WI38 (cell line): Measurements from ENCODE around the gene RTP5.
"Not testable (repeated sequence)": the region's sequence is repeated elsewhere in the genome, so short reads cannot be mapped to it uniquely, and the experiment has no call there.

Experiments used
- H3K4me3 ChIP-seq: 2 replicates; pipeline ENCODE4 v1.5.1; 2011; ENCODE audit warnings: low read depth, mild to moderate bottlenecking, control low read depth, low read length
- TF ChIP-seq, protein P1 (sequence below): IDR thresholded peaks from 2 replicates; pipeline ENCODE4 v1.5.1; 2012; ENCODE audit warnings: low read depth, mild to moderate bottlenecking, control low read depth, low read length

The RTP5 gene

DNA sequence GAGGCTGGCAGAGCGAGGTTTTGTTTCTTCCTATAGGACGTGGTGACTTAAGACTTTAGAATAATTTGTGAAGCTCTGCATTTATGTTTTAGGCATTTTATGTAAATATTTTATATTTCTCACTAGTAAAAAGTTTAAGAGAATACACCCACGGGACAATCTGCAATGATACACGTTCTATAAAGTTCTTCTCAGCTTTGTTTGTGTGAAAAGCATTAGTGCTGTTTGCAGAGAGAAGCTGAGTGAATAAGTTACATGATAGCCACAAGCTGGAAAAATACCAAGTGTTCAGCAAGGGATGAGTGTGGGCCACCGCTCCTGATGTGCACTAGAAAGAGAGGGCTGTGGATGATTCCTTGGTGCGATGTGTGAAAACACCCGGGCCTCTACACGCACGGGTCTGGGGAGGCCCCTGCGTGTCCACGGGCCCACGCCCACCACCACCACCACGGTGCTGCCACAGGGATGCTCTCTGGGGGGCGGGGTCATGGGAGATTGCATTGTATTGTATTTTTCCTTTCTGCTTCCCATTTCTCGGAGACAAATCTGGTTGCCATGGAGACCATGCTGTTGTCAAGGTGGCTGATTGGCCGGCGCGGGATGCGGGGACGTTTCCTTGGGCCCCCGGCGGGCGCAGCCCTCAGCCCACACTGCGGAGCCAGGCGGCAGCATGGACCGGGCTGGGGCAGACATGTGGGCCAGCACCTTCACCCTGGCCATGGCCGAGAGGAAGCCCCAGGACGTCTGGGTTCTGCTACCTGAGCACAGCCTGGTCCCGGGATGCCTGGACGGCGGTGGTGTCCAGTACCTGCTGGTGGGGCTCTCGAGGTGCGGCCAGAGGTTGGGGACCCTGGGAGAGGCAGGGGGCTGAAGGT lies at the start of gene RTP5:
RTP5 (plus strand) TSS at position 643 of the 875 bp plus-strand sequence; CDS start at position 671, 28 bp downstream.
- TF ChIP-seq, protein P1, sequence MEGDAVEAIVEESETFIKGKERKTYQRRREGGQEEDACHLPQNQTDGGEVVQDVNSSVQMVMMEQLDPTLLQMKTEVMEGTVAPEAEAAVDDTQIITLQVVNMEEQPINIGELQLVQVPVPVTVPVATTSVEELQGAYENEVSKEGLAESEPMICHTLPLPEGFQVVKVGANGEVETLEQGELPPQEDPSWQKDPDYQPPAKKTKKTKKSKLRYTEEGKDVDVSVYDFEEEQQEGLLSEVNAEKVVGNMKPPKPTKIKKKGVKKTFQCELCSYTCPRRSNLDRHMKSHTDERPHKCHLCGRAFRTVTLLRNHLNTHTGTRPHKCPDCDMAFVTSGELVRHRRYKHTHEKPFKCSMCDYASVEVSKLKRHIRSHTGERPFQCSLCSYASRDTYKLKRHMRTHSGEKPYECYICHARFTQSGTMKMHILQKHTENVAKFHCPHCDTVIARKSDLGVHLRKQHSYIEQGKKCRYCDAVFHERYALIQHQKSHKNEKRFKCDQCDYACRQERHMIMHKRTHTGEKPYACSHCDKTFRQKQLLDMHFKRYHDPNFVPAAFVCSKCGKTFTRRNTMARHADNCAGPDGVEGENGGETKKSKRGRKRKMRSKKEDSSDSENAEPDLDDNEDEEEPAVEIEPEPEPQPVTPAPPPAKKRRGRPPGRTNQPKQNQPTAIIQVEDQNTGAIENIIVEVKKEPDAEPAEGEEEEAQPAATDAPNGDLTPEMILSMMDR: no peak
- H3K4me3 ChIP-seq: no peak within 1 kb of the TSS

DNA sequence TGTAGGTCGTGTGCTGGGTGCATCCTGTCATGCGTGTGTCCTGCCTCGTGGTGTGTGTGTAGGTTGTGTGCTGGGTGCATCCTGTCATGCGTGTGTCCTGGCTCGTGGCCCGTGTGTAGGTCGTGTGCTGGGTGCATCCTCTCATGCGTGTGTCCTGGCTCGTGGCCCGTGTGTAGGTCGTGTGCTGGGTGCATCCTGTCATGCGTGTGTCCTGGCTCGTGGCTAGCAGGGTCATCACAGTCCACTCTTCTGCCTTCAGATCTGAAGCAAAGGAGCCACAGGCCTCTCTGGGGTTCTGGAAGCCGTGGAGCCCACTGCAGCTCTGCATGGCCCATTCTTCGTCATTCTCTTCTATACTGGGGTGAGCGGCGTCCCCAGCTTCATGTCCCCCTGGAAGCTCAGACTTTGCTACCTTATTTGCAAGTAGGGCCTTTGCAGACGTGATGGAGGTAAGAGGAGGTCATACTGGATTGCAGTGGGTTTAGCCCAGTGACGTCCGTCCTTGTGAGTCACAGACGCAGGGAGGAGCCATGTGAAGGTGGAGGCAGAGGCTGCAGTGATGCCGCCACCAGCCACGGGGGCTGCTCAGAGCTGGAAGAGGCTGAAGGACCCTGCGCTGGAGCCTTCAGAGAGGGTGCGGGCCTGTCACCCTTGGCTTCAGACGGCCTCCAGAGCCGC lies 49.4 kb upstream of the RTP5 start:
- not testable (repeated sequence) for H3K4me3 ChIP-seq

DNA sequence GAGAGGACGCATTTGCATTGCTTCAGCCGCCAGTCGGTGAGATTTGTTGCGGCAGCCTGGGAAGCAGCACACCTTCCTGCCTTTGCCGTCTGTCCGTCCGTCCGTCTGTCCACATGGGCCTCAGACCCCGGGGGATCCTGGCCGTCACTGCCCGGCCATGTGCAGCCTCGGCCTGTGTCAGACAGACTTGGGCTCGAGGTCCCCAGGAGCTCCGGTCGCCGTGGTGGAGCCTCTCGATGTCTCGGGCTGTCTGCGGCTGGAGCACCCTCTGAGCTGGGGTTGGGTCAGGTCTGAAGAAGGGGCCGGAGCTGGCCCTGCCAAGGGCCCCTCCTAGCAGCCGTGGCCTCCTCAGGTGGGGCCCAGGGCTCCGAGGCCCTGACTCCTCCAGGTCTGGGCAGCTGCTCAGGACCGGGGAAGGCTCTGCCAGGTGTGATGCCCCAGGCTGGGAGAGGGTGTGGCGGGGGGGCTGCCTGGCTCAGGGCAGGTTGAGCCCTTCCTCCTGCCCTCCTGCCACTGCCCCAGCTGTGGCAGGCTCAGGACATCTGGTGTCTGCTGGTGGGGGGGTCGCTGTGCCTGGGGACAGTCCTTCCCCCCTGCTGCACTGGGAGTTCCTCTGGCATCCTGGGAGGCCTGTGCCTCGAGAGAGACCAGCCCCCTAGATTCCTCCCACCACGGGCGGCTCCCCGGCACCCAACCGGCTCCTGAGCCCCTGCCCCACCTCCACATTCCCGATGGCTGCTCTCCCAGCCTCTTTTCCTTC lies 48.7 kb upstream of the RTP5 start:
- TF ChIP-seq, protein P1: no peak
- H3K4me3 ChIP-seq: no peak overlapping the region

DNA sequence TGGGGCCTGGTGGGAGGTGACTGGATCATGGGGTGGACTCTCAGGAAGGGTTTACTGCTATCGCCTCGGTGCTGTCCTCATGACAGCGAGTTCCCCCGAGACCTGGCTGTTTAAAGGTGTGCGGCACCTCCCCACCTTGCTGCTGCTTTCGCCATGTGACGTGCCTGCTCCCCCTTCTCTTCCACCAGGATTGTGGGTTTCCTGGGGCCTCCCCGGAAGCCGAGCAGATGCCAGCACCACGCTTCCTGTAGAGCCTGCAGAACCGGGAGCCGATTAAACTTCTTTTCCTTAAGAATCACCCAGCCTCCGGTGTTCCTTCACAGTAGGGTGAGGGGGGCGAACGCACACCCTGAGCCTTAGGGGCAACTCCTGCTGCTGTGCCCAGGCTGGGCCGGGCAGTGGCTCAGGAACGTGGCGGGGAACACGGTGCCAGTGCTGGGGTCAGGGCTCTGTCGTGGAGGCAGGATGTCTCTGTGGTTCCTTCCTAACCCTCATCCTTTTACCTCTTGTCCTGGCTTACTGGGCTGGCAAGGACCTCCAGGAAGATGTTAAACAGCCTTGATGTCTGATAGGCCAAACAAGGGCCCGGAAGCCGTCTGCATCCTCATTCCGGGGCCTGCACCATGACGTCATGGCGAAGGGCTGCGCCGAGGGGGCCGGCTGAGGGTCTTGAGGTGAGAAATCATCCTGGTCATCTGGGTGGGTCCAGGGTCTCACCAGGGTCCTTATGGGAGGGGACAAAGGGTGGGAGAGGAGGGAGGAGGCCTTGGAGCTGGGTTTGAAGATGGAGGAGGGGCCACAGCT lies 47.9 kb upstream of the RTP5 start:
- TF ChIP-seq, protein P1: no peak
- no peak overlapping the region for H3K4me3 ChIP-seq

DNA sequence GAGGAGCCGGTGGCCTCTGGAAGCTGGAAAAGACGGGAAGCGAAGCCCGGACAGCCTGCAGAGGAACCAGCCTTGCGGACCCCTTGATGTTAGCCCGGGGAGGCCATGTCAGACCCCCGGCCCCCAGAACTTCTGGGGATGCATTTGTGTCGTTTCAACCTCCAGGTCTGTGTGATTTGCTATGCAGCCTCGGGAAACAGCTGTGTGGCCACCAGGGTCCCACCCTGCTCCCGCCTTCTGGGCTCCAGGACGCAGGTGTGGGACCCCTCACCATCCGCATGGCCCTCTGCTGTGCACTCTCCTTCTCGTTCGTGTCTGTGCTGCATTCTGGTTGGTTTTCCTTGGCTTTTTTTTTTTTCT lies 47.3 kb upstream of the RTP5 start:
- TF ChIP-seq, protein P1: no peak
- H3K4me3 ChIP-seq: no peak overlapping the region

DNA sequence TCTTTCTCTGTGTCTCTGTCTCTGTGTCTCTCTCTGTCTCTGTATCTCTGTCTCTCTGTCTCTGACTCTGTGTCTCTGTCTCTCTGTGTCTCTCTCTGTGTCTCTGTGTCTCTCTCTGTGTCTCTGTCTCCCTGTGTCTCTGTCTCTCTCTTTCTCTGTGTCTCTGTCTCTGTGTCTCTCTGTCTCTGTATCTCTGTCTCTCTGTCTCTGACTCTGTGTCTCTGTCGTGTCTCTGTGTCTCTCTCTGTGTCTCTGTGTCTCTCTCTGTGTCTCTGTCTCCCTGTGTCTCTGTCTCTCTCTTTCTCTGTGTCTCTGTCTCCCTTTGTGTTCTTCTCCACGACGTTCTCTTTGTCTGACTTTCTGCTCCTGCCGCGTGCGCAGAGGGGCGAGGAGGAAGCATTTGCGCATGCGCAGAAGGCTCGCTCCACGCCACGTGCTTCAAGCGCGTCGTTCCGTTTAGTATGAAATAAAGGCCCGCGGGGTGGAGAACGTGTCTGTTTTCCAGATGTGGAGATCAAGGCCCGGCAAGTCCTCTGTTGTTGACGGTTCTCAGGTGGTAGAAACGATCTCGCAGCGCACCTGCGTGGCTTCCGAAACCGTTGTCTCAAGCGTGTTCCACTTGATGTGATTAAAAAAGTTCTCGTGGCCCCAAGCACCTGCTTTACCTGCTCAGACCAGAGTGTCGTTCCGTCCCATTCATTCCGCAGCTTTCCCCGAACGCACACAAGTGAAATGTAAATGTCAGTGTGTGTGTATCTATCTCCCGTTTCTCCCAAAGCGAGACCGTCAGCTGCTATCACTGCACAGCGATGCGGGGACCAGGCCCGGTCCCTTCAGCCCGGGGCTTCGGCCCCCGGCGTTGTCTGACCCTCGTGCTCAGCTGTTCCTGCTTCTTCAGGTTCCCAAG lies 45.7 kb upstream of the RTP5 start:
- H3K4me3 ChIP-seq: not testable (repeated sequence)

DNA sequence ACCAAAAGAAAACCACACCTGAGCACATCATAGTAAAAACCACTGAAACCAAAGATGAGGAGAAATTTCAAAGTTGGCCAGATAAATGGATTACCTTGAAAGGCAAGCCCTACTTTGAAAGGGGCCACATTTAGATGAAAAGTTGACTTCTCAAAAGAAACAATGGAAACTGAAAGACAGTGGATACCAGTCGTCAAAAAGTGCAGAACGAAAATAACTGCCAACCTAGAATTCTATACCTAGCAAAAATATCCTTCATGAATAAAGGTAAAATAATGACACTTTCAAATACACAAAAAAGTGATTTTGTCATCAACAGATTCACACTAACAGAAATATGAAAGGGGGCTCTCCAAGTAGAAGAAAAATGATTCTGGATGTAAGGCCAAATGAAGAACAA lies 42.1 kb upstream of the RTP5 start:
- H3K4me3 ChIP-seq: no peak overlapping the region
- TF ChIP-seq, protein P1: no peak
